Lower leg skin (tissue), 3 donors: ENCODE data around the gene RBMX.

Experiments used
- POLR2A ChIP-seq, 2 donors: fragments of 450-650 bp; IDR thresholded peaks; one replicate each; pipeline ENCODE4 v1.6.1; 2016 to 2017; ENCODE audit warnings: antibody characterized with exemption in 2 of 2, mild to moderate bottlenecking in 1 of 2, moderate library complexity in 1 of 2
- TF ChIP-seq, protein P1 (sequence below), 3 donors: fragments of 450-650 bp; IDR thresholded peaks; one replicate each; pipeline ENCODE4 v1.5.1; 2016; ENCODE audit warnings: antibody characterized with exemption in 3 of 3, mild to moderate bottlenecking in 3 of 3, moderate library complexity in 2 of 3

DNA sequence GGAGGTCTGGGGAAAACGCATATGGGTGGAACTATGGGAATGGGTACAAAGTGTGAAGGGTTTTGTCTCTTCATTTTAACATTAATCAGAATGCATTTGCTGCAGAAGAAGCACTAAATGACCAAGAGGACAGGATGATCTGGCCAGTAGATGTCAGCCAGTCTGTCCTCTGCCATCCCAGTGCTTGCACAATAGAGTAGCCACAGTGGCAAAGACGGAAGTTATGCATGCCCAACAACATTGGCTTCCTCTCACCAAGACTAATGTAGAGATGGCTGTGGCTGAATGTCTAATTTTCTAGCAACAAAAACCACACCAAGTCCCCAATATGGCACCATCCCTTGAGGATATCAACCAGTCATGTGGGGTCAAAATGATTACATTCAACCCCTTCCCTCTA is 54.8 kb downstream of the RBMX start:
- no peak for TF ChIP-seq POLR2A (IDR thresholded peaks at IDR 0.05)
- TF ChIP-seq, protein P1, sequence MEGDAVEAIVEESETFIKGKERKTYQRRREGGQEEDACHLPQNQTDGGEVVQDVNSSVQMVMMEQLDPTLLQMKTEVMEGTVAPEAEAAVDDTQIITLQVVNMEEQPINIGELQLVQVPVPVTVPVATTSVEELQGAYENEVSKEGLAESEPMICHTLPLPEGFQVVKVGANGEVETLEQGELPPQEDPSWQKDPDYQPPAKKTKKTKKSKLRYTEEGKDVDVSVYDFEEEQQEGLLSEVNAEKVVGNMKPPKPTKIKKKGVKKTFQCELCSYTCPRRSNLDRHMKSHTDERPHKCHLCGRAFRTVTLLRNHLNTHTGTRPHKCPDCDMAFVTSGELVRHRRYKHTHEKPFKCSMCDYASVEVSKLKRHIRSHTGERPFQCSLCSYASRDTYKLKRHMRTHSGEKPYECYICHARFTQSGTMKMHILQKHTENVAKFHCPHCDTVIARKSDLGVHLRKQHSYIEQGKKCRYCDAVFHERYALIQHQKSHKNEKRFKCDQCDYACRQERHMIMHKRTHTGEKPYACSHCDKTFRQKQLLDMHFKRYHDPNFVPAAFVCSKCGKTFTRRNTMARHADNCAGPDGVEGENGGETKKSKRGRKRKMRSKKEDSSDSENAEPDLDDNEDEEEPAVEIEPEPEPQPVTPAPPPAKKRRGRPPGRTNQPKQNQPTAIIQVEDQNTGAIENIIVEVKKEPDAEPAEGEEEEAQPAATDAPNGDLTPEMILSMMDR (IDR thresholded peaks at IDR 0.05) = no peak
